Measurements from ENCODE around the gene LGALS9.

Gene LGALS9

GRCh38 chr17:27593857-27594255 is 37.1 kb upstream of the LGALS9 start:
- Histone ChIP-seq H4K20me1 (no peaks in the 10 kb centered on the region), H3K27ac (no peak overlapping the region), H3K9ac (no peak overlapping the region), H3K4me3 (no peak overlapping the region), H3K4me1 (no peaks in the 10 kb centered on the region), H3K27me3 (no peaks in the 10 kb centered on the region), H3K36me3 (no peaks in the 10 kb centered on the region; the same call in 1 of the 2 replicates), H3K9me3 (no peaks in the 10 kb centered on the region), H3K4me2 (no peak overlapping the region)
- no peak for TF ChIP-seq Cebpa-rat (IDR thresholded peaks at IDR 0.05)

GRCh38 chr17:27595208-27595607 is 35.8 kb upstream of the LGALS9 start:
- no peaks in the 10 kb centered on the region for H3K9me3 ChIP-seq
- H3K27ac ChIP-seq = no peak overlapping the region
- TF ChIP-seq Cebpa-rat (IDR thresholded peaks at IDR 0.05) = no peak
- no peaks in the 10 kb centered on the region; the same call in 1 of the 2 replicates for H3K36me3 ChIP-seq
- H3K4me1 ChIP-seq = no peaks in the 10 kb centered on the region
- no peaks in the 10 kb centered on the region for H4K20me1 ChIP-seq
- H3K4me3 ChIP-seq = no peak overlapping the region
- no peak overlapping the region for H3K4me2 ChIP-seq
- H3K9ac ChIP-seq = no peak overlapping the region
- no peaks in the 10 kb centered on the region for H3K27me3 ChIP-seq

- Histone ChIP-seq H3K27ac (no peak overlapping the region), H3K9me3 (no peaks in the 10 kb centered on the region), H3K36me3 (no peaks in the 10 kb centered on the region; the same call in 1 of the 2 replicates), H3K9ac (no peak overlapping the region), H3K4me1 (no peaks in the 10 kb centered on the region), H4K20me1 (no peaks in the 10 kb centered on the region), H3K4me3 (no peak overlapping the region), H3K27me3 (no peaks in the 10 kb centered on the region), H3K4me2 (no peak overlapping the region)
- TF ChIP-seq Cebpa-rat (IDR thresholded peaks at IDR 0.05) = no peak
These were observed 34.9 kb upstream of the LGALS9 start for GRCh38 chr17:27596096-27596495.

DNA sequence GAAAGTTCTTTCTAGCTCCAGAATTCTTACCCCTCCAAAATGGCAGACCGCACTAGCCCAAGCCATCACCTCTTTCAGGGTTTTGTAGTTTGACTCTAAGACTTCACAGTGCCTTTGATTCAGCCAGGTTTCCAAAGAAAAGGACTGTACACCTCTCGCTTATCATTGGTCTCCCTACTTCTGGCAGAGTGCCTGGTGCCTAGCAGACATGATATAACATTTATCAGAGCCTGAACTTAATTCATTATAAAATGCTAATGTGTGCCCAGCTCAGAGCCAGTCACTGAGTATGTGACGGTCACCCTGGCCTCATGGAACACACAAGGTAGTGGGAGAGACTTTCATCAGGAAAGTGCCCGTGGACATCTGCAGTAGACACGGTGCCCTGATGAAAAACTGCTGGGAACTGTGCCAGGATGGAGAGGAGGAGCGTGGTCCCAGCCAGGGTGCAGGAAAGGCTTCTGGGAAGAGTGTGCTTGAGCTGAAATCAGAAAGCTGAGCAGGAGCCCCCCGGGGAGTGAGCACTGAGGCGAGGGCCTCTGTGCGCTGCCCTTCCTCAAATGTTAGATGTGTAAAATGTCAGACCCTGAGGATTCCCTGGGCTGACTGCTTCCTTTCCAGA is 34.3 kb upstream of the LGALS9 start:
- no peak for TF ChIP-seq Cebpa-rat (IDR thresholded peaks at IDR 0.05)
- Histone ChIP-seq H3K4me3 (no peak overlapping the region), H3K27me3 (no peaks in the 10 kb centered on the region), H3K4me1 (no peaks in the 10 kb centered on the region), H3K27ac (no peak overlapping the region), H3K36me3 (no peaks in the 10 kb centered on the region; the same call in 1 of the 2 replicates), H3K9me3 (no peaks in the 10 kb centered on the region), H4K20me1 (no peaks in the 10 kb centered on the region), H3K4me2 (no peak overlapping the region), H3K9ac (no peak overlapping the region)

DNA sequence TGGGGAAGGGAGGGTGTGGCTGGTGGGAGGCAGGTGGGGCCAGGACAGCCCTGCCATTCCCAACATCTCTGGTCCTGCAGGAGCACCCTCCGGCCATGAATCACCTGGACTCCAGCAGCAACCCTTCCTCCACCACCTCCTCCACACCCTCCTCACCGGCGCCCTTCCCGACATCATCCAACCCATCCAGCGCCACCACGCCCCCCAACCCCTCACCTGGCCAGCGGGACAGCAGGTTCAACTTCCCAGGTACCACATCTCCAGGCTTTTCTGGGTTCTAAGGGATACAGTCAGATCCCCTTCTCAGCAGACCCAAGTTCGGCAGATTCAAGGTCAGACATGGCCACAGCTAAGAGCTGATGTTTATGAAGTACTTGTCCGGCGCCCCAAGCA is 33.8 kb upstream of the LGALS9 start:
- Histone ChIP-seq H3K4me1 (no peaks in the 10 kb centered on the region), H3K4me2 (no peak overlapping the region), H4K20me1 (no peaks in the 10 kb centered on the region), H3K4me3 (no peak overlapping the region), H3K9me3 (no peaks in the 10 kb centered on the region), H3K36me3 (no peaks in the 10 kb centered on the region; the same call in 1 of the 2 replicates), H3K9ac (no peak overlapping the region), H3K27me3 (no peaks in the 10 kb centered on the region), H3K27ac (no peak overlapping the region)
- TF ChIP-seq Cebpa-rat (IDR thresholded peaks at IDR 0.05) = no peak

GRCh38 chr17:27597783-27598320 is 33.1 kb upstream of the LGALS9 start:
- TF ChIP-seq Cebpa-rat (IDR thresholded peaks at IDR 0.05) = no peak
- Histone ChIP-seq H3K4me3 (no peak overlapping the region), H3K4me2 (no peak overlapping the region), H3K27me3 (no peaks in the 10 kb centered on the region), H3K4me1 (peaks cover under 1% of the 10 kb centered on the region; the same call in 1 of the 2 replicates), H3K9ac (no peak overlapping the region), H3K9me3 (no peaks in the 10 kb centered on the region), H3K27ac (0 out of 2 replicates have a peak overlapping the region, but pooled peaks have one; percentile 4), H4K20me1 (no peaks in the 10 kb centered on the region), H3K36me3 (no peaks in the 10 kb centered on the region; the same call in 1 of the 2 replicates)

GRCh38 chr17:27598337-27599050 is 32.5 kb upstream of the LGALS9 start:
- no peak for TF ChIP-seq Cebpa-rat (IDR thresholded peaks at IDR 0.05)
- H3K4me2 ChIP-seq = no peak overlapping the region
- no peaks in the 10 kb centered on the region for H3K9me3 ChIP-seq
- no peaks in the 10 kb centered on the region for H3K36me3 ChIP-seq
- H3K4me1 ChIP-seq = peaks cover 7% of the 10 kb centered on the region; the same call in 1 of the 2 replicates
- no peak overlapping the region for H3K4me3 ChIP-seq
- H3K27ac ChIP-seq = 0 out of 2 replicates have a peak overlapping the region, but pooled peaks have one; percentile 4
- H4K20me1 ChIP-seq = no peaks in the 10 kb centered on the region
- H3K27me3 ChIP-seq = no peaks in the 10 kb centered on the region
- H3K9ac ChIP-seq = no peak overlapping the region

DNA sequence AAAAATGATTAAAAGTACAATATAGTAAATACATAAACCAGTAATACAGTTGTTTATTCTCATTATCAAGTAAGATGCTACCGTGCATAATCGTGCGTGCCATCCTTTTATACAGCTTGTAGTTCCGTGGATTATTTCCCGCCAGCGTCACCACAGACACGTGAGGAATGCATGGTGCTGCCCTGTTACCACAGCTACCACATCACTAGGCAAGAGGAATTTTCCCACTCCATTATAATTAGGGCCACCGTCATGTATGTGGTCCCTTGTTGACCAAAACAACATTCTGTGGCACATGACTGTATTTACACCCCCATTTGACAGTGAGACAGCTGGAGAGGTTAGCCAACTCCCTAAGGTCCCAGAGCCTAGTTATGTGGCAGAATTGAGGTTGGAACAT is 30.5 kb upstream of the LGALS9 start:
- H3K4me1 ChIP-seq = peaks cover 9% of the 10 kb centered on the region; the same call in 1 of the 2 replicates

DNA sequence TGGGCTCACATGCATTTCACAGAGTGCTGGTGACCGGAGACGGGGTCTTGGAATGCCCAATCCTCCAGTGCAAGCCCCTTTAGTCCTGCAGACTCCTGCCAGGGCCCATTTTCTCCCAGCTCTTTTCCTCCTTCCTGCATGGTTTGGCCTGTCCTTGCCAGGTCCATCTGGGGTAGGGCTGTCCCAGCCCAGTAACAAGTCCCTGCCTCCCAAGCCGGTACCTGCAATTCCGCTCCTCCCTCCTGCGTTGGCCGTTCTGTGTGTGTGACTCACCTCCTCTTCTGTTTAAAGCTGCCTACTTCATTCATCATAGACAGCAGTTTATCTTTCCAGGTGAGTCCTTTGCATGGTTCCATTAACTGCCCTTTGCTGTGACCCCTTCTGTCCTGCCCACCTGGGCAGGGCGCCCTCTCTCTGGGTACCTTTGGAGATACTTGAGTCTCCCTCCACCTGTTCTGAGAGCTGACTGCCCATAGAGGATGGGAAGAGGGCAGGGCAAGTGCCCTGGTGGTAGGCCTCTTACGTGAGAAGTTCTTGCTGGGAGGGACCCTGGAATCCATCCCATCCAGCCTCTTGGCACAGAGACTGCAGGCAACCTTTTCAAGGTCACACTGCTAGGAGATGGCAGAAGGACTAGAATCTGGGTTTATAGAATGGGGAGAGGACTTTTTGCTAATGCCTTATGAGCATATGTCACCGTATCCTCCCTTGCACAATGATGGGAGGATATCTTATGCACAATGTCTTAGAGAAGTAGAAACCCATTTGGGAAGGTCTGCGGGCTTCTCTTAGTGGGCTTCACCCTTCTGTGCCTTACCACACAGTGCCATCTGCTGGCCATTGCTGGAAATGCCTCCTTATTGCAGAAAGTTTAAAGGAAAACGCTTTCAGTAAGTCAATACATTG is 29.7 kb upstream of the LGALS9 start:
- Histone ChIP-seq H3K36me3 (peaks cover 13% of the 10 kb centered on the region; the same call in 1 of the 2 replicates), H3K9me3 (no peaks in the 10 kb centered on the region), H3K27ac (no peak overlapping the region), H4K20me1 (no peaks in the 10 kb centered on the region), H3K9ac (no peak overlapping the region), H3K4me1 (peaks cover 9% of the 10 kb centered on the region; the same call in 1 of the 2 replicates), H3K4me2 (no peak overlapping the region), H3K27me3 (no peaks in the 10 kb centered on the region), H3K4me3 (no peak overlapping the region)
- TF ChIP-seq Cebpa-rat (IDR thresholded peaks at IDR 0.05) = no peak

More for the DNA sequence above, 30.5 kb upstream of the LGALS9 start:
- Histone ChIP-seq H4K20me1 (no peaks in the 10 kb centered on the region), H3K4me3 (no peak overlapping the region), H3K4me2 (no peak overlapping the region), H3K36me3 (peaks cover 8% of the 10 kb centered on the region; the same call in 1 of the 2 replicates), H3K9me3 (no peaks in the 10 kb centered on the region), H3K27ac (no peak overlapping the region), H3K9ac (no peak overlapping the region), H3K27me3 (no peaks in the 10 kb centered on the region)
- TF ChIP-seq Cebpa-rat (IDR thresholded peaks at IDR 0.05) = no peak

Measured in BLaER1 (cell line).